Right lobe of liver (tissue), 4 donors: ENCODE measurements around the gene CASP10.

Source experiments
- CTCF ChIP-seq, 4 donors: fragments of 200-600 bp in 3 of 4; fragments of 450-650 bp in 1 of 4; IDR thresholded peaks; one replicate each; pipeline versions ENCODE4 v1.5.1 to v1.8.0; 2016 to 2022; ENCODE audit warnings: antibody characterized with exemption in 4 of 4, mild to moderate bottlenecking in 2 of 4
- POLR2A ChIP-seq: fragments of 450-650 bp; IDR thresholded peaks from one replicate; pipeline ENCODE4 v1.6.1; 2017; ENCODE audit warnings: antibody characterized with exemption, mild to moderate bottlenecking
- donor health status: DM: no; HTN: no; CAD: no.
- donor health status: DM: no; HTN: no; CAD: no.
- donor health status: DM: no; HTN: yes; CAD: no.

- TF ChIP-seq CTCF (IDR thresholded peaks at IDR 0.05) (no peak), POLR2A (no peak)
Measured at GRCh38 chr2:201150454-201151020, 32.4 kb upstream of the CASP10 start.
